ENCODE results near the gene RC3H2.

The RC3H2 gene

DNA sequence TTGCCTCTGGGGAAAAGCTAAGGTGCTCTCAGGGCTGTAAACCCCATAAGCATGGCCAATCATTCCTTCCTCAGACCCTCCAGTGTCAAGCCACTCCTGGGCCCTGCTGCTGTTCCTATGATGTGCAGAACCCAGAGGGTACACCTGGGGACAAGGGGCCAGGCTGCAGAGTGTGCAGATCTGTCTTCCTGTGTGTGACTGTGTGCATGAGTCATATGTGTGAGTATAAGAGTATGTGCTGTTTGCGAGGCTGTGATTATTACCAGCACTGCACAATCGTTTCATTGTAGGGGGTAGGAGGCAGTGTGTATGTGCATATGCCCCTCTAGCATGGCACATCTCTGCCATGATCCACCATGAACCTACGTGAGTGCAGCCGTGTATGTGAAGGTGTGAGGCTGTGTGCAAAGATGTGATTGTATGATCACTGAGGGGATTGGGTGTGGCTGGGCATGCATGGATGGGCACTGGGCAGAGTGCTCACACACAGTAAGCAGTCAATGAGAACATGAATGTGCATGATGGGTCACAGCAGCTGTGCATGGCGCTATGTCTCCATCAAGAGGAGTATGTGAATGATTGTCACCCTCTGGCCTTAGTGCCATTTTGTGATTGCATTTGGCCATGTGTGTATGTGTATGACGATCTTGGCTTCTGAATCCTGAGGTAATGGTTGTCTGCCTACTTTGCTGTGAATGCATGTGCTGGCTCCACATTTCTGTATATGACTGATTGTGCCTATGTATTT is 107.7 kb downstream of the RC3H2 start:
- DNase-seq = no peak
